RWPE2 (cell line): ENCODE data around the gene SYNCRIP.
A peak's percentile ranks its signal among the peaks of the same experiment; 100 is the strongest.
"Not testable (repeated sequence)": the region's sequence is repeated elsewhere in the genome, so short reads cannot be mapped to it uniquely, and the experiment has no call there.

Experiments
- ATAC-seq: fragments of 200-7000 bp; cut with Tn5 transposase; 3 replicates; pipeline ENCODE4 v1.9.1; 2021; ENCODE audit warnings: low read depth
- DNase-seq: peaks from one replicate; pipeline ENCODE4 v3.0.0-alpha.2; 2020; ENCODE audit warnings: low spot score
- H3K27ac ChIP-seq: fragments of 450-650 bp; 2 replicates; pipeline ENCODE4 v1.5.1; 2017; ENCODE audit warnings: mild to moderate bottlenecking; ENCODE audit not compliant: poor library complexity, severe bottlenecking
- H3K27me3 ChIP-seq: fragments of 250-450 bp; sonication (Bioruptor Pico); 2 replicates; pipeline ENCODE4 v1.5.1; 2021; ENCODE audit warnings: mild to moderate bottlenecking, moderate library complexity; ENCODE audit not compliant: insufficient read depth, poor library complexity, severe bottlenecking
- H3K36me3 ChIP-seq: fragments of 250-450 bp; sonication (Bioruptor Pico); 2 replicates; pipeline ENCODE4 v1.5.1; 2020; ENCODE audit warnings: low read depth, mild to moderate bottlenecking, moderate library complexity
- H3K4me1 ChIP-seq: fragments of 250-450 bp; sonication (Bioruptor Pico); 2 replicates; pipeline ENCODE4 v1.5.1; 2021; ENCODE audit warnings: mild to moderate bottlenecking, moderate library complexity; ENCODE audit not compliant: insufficient read depth, poor library complexity, severe bottlenecking
- H3K4me3 ChIP-seq: fragments of 250-450 bp; sonication (Bioruptor Pico); 2 replicates; pipeline ENCODE4 v1.5.1; 2021; ENCODE audit warnings: mild to moderate bottlenecking, moderate library complexity; ENCODE audit not compliant: severe bottlenecking
- H3K9me3 ChIP-seq: fragments of 250-450 bp; sonication (Bioruptor Pico); 2 replicates; pipeline ENCODE4 v1.5.1; 2021; ENCODE audit warnings: mild to moderate bottlenecking, moderate library complexity; ENCODE audit not compliant: severe bottlenecking
- CTCF ChIP-seq: fragments of 450-650 bp; IDR thresholded peaks from one replicate; pipeline ENCODE4 v1.5.1; 2017; ENCODE audit warnings: mild to moderate bottlenecking, moderate library complexity; ENCODE audit not compliant: poor library complexity, severe bottlenecking

SYNCRIP gene

GRCh38 chr6:85592033-85592432 is 50.7 kb downstream of the SYNCRIP start:
- no peak for ATAC-seq
- peak overlapping the region; percentile 55 for H3K4me3 ChIP-seq

GRCh38 chr6:85591207-85591606 is 51.5 kb downstream of the SYNCRIP start:
- H3K27ac ChIP-seq: no peak overlapping the region
- DNase-seq (no peak), ATAC-seq (no peak)
- no peak overlapping the region for H3K4me3 ChIP-seq
- no peak for TF ChIP-seq CTCF
- peaks cover 4% of the 10 kb centered on the region; the same call in 1 of the 2 replicates for H3K36me3 ChIP-seq
- no peaks in the 10 kb centered on the region for H3K9me3 ChIP-seq
- no peaks in the 10 kb centered on the region for H3K27me3 ChIP-seq
- peaks cover 12% of the 10 kb centered on the region for H3K4me1 ChIP-seq

More at GRCh38 chr6:85592033-85592432, 50.7 kb downstream of the SYNCRIP start:
- Histone ChIP-seq H3K27ac (peak overlapping the region; percentile 86), H3K36me3 (peaks cover 4% of the 10 kb centered on the region; the same call in 1 of the 2 replicates), H3K4me1 (peaks cover 12% of the 10 kb centered on the region), H3K27me3 (no peaks in the 10 kb centered on the region), H3K9me3 (no peaks in the 10 kb centered on the region)
- no peak for TF ChIP-seq CTCF
- DNase-seq: no peak

GRCh38 chr6:85585741-85586140 is 56.9 kb downstream of the SYNCRIP start:
- Histone ChIP-seq H3K4me3 (no peak overlapping the region), H3K9me3 (peaks cover 15% of the 10 kb centered on the region), H3K36me3 (peaks cover 9% of the 10 kb centered on the region), H3K4me1 (peaks cover 3% of the 10 kb centered on the region), H3K27ac (no peak overlapping the region), H3K27me3 (no peaks in the 10 kb centered on the region)
- no peak for DNase-seq
- no peak for TF ChIP-seq CTCF
- ATAC-seq: no peak

- not testable (repeated sequence) for H3K36me3 ChIP-seq, H3K27ac ChIP-seq, DNase-seq, ATAC-seq, H3K4me1 ChIP-seq, H3K4me3 ChIP-seq, H3K27me3 ChIP-seq
- H3K9me3 ChIP-seq: peaks cover 15% of the 10 kb centered on the region
Measured at GRCh38 chr6:85582832-85583231, 59.9 kb downstream of the SYNCRIP start.

GRCh38 chr6:85581572-85581971 is 61.1 kb downstream of the SYNCRIP start:
- Histone ChIP-seq H3K4me3 (no peak overlapping the region), H3K27me3 (no peaks in the 10 kb centered on the region), H3K4me1 (peaks cover 3% of the 10 kb centered on the region), H3K27ac (no peak overlapping the region), H3K9me3 (peaks cover 15% of the 10 kb centered on the region), H3K36me3 (peaks cover 5% of the 10 kb centered on the region; the same call in 1 of the 2 replicates)
- no peak for DNase-seq
- no peak for TF ChIP-seq CTCF
- ATAC-seq: no peak
